Right lobe of liver (tissue), 4 donors: ENCODE results near the gene CXCL12.

Experiments
- CTCF ChIP-seq, 4 donors: fragments of 200-600 bp in 3 of 4; fragments of 450-650 bp in 1 of 4; IDR thresholded peaks; one replicate each; pipeline versions ENCODE4 v1.5.1 to v1.8.0; 2016 to 2022; ENCODE audit warnings: antibody characterized with exemption in 4 of 4, mild to moderate bottlenecking in 2 of 4
- POLR2A ChIP-seq: fragments of 450-650 bp; IDR thresholded peaks from one replicate; pipeline ENCODE4 v1.6.1; 2017; ENCODE audit warnings: antibody characterized with exemption, mild to moderate bottlenecking
- donor health status: DM: no; HTN: no; CAD: no.
- donor health status: DM: no; HTN: no; CAD: no.
- donor health status: DM: no; HTN: yes; CAD: no.

GRCh38 chr10:44385696-44386441 lies 972 bp upstream of the CXCL12 start:
- no peak for TF ChIP-seq CTCF (IDR thresholded peaks at IDR 0.05)
- no peak for TF ChIP-seq POLR2A
